Dendritic cell treated with granulocyte-macrophage colony-stimulating factor and Interleukin-4, amounts not matched to agents 40 ng/mL and 50 ng/mL, for 4 days (primary cell): ENCODE data around the gene ABCC4.

Experiments used
- H3K27ac Mint-ChIP-seq: one replicate; pipeline ENCODE4 v1.8.0; 2022; ENCODE audit warnings: mild to moderate bottlenecking, mixed read lengths
- H3K27me3 Mint-ChIP-seq: one replicate; pipeline ENCODE4 v1.8.0; 2022; ENCODE audit warnings: mild to moderate bottlenecking, mixed read lengths
- H3K36me3 Mint-ChIP-seq: one replicate; pipeline ENCODE4 v1.8.0; 2022; ENCODE audit warnings: low read depth, mixed read lengths
- H3K4me1 Mint-ChIP-seq: one replicate; pipeline ENCODE4 v1.8.0; 2022; ENCODE audit warnings: low read depth, mixed read lengths
- H3K4me3 Mint-ChIP-seq: one replicate; pipeline ENCODE4 v1.8.0; 2022; ENCODE audit warnings: mild to moderate bottlenecking, moderate library complexity, mixed read lengths
- H3K9me3 Mint-ChIP-seq: one replicate; pipeline ENCODE4 v1.8.0; 2022; ENCODE audit warnings: mixed read lengths
- intact Hi-C: fragments of 100-400 bp; cut with micrococcal nuclease; formaldehyde crosslinking; loops from one replicate; pipeline ENCODE4 v1.15.0; 2022

Gene ABCC4

GRCh38 chr13:94984958-94985357 is 316.3 kb downstream of the ABCC4 start:
- no peaks in the 10 kb centered on the region for H3K27me3 Mint-ChIP-seq
- no peak overlapping the region for H3K4me3 Mint-ChIP-seq
- no peaks in the 10 kb centered on the region for H3K9me3 Mint-ChIP-seq
- intact Hi-C loops = no loop called here
- H3K36me3 Mint-ChIP-seq = no peaks in the 10 kb centered on the region
- H3K4me1 Mint-ChIP-seq = no peaks in the 10 kb centered on the region
- H3K27ac Mint-ChIP-seq = no peak overlapping the region

DNA sequence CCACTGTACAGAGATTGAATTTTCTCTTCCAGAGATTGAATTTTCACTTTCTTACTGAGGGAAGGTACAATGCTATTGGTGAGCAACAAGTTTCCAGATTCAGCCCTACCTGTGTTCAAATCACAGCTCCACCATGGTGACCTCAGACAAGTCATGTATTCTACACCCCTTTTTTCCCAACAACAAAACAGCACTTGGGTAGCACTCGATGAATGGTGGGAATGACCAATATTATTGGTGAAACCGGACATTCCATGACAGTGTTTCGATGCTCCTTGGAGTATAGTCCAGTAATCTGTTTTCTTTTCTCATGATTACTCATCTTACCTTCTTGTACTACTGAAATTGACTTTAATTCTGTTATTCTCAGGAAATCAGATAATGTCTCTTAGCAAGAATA is 322.7 kb downstream of the ABCC4 start:
- Mint-ChIP-seq H3K4me1 (no peaks in the 10 kb centered on the region), H3K4me3 (no peak overlapping the region), H3K36me3 (no peaks in the 10 kb centered on the region), H3K27ac (no peak overlapping the region), H3K27me3 (no peaks in the 10 kb centered on the region), H3K9me3 (no peaks in the 10 kb centered on the region)
- intact Hi-C loops = no loop called here

DNA sequence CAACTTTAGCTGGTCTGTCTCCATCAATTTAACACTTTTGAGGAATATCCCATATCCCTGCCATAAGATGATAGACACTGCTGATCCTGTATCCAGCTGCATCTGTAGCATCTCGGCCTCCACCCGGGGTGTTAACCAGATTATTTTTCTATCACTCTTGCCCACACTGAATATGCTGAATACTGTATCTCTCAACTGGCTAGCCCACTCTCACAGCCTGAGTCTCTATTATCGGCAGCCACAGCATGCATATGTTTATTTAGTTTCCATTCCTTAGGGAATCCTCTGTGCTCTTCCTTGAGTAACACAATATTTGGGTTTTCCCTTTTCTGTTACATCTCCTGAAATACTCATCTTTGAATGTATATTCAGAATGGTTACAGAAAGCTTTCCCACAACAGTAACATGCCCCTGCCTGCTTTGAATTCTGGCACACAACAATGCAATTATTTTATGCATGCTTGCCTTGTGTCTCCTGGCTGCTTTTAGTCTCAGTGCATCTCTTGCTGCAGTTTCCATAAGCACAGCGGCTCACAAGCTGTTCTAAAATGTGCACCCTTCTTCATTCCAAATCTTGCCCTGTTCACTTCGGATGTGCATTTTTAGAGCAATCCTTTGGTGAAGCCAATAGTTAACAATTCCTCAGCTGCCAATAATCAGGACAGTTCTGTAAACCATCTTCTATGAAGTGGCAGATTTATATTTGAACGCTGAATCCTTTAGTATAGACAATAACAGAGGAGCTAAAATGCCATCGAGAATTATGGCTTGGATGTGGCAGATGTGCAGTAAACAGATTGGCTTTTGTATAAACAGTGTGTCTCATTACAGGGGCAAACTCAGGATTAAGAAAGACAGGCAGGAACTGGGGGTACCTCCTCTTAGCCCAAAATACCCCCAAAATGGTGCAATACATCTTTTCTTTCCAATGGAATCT is 327.0 kb downstream of the ABCC4 start:
- Mint-ChIP-seq H3K36me3 (no peaks in the 10 kb centered on the region), H3K9me3 (no peaks in the 10 kb centered on the region), H3K27me3 (peaks cover 23% of the 10 kb centered on the region), H3K4me1 (no peaks in the 10 kb centered on the region), H3K4me3 (no peak overlapping the region), H3K27ac (no peak overlapping the region)
- intact Hi-C loops = no loop called here

DNA sequence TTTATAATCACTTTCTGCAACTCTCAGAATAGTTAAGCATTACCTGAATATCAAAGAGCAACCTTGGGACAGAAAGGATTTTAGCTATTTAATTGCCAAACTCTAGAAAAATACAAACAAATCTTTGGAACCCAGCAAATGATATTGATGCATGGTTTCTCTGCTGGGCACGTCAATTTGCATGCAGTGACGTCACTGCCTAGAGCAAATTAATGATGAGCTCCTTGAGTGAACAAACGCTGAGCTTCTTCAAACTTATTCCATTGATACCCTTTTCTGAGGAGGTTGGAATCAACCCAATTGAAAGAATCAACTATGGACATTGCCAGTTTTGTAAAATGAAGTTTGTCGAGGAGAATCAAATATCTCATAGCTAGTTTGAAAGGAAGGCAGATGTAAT is 329.0 kb downstream of the ABCC4 start:
- H3K27me3 Mint-ChIP-seq = peaks cover 37% of the 10 kb centered on the region
- intact Hi-C loops = no loop called here
- no peaks in the 10 kb centered on the region for H3K9me3 Mint-ChIP-seq
- no peak overlapping the region for H3K4me3 Mint-ChIP-seq
- H3K27ac Mint-ChIP-seq = no peak overlapping the region
- H3K4me1 Mint-ChIP-seq = no peaks in the 10 kb centered on the region
- H3K36me3 Mint-ChIP-seq = no peaks in the 10 kb centered on the region
